GM18502 (cell line): Measurements from ENCODE around the gene ZNF407.
"Not testable (repeated sequence)": the region's sequence is repeated elsewhere in the genome, so short reads cannot be mapped to it uniquely, and the experiment has no call there.

Experiments used
- ATAC-seq: cut with Tn5 transposase; IDR thresholded peaks from one replicate; pipeline ENCODE4 v1.9.1; 2021; ENCODE audit warnings: mild to moderate bottlenecking; ENCODE audit not compliant: unreplicated experiment, poor library complexity

Gene ZNF407

GRCh38 chr18:74947875-74948274 lies 350.2 kb downstream of the ZNF407 start:
- no peak for ATAC-seq

GRCh38 chr18:74949611-74950010 lies 351.9 kb downstream of the ZNF407 start:
- ATAC-seq = no peak

- no peak for ATAC-seq
Measured at GRCh38 chr18:74950479-74950878, 352.8 kb downstream of the ZNF407 start.

DNA sequence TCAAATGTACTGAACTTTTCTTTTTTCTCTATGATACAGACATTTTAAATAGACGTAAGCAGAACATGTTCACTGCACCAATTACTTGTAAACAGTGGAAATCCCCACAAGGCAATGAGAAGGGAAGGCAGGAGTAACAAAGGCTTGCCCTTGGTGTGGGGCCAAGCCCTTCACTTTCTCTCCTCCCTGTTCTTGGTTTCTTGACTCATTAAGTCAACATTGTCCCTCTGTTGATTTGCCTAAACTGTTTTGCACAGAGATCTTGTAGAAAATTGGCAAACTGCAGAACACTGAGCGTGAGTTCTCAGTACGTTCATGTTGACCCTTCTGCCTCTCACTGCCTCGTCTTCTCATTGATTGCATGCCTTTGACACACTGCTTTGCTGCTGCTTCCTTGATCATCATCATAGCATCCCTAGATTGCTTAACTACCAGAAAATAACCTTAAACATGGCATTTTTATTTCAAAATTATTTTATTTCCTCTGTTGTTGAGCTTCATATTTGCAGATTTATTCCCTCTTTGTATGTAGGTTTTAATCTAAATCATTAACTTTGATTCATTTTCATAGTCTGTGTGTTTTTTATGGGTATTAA lies 353.6 kb downstream of the ZNF407 start:
- peak; percentile 81 for ATAC-seq

DNA sequence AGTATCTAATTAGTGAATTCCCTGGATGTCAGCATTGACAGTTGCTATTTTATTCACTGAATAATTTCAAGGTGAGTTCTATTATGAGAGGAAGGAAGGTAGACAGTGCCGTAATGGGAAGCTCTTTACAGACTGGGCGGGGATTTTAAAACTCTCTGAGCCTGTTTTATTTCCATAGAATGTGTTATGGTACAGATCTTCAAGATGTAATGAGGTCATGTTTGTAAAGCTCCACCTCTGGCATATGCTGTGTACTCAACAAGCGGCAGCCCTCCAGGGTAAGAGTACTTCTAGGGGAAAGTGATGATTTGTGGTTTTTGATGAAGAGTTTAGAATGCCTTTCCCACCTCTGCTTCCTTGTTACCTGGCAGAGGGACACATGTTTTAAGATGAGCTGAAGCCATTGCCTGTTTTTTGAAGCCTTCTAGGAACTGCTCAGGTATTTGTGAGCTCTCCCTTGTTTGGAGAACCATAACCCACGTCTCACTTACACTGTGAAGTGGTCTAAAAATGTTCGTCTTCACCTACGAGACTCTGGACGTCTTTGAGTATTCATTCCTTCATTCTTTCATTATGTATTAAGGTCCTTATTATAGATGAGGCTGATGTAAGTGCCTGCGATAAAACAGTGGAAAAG lies 360.0 kb downstream of the ZNF407 start:
- ATAC-seq = no peak

DNA sequence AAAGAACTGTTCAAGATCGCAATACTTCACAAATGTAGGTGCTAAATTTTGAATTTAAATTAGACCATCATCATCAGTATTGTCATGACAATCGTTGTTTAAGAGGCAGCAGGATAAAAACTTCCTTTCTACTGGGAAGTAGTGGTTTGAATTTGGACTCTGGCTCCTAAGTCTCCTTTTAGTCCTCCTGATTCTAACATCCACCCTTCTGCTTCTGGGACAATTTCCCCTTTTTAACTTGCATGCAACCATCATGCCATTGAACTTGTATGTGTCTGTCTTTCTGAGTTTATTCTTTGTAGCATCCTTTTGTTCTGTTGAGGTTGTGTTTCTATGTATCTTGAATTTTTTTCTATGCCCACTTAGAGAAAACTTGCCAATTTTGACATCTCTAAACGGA lies 361.5 kb downstream of the ZNF407 start:
- no peak for ATAC-seq

- no peak for ATAC-seq
Measured at GRCh38 chr18:74961596-74961995, 363.9 kb downstream of the ZNF407 start.

- no peak for ATAC-seq
Measured at GRCh38 chr18:74963820-74964446, 366.3 kb downstream of the ZNF407 start.

GRCh38 chr18:74965682-74966081 lies 368.0 kb downstream of the ZNF407 start:
- ATAC-seq = no peak

- ATAC-seq = no peak
Measured at GRCh38 chr18:74967438-74967837, 369.8 kb downstream of the ZNF407 start.

- no peak for ATAC-seq
Measured at GRCh38 chr18:74967979-74968378, 370.3 kb downstream of the ZNF407 start.

- ATAC-seq = not testable (repeated sequence)
Measured at GRCh38 chr18:74971358-74971757, 373.7 kb downstream of the ZNF407 start.

GRCh38 chr18:74971776-74972175 lies 374.1 kb downstream of the ZNF407 start:
- not testable (repeated sequence) for ATAC-seq

DNA sequence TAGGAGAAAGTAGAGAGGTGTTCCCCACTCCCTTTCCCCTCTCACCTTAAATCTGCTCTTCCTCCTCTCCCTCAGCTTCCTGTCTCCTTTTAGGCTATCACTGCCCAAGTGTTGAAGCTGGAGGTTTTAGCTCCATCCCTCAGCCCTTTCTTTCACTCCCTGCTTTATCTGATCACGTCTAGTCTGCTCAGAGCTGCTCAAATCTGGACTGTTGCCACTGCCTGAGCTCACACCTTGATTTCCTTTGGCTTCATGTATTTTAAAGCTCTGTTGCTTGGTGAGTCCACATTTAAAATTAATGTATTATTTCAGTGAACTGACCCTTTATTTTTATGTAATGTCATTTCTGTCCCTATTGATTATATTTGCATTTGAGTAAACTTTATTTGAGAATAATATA lies 374.7 kb downstream of the ZNF407 start:
- no peak for ATAC-seq

GRCh38 chr18:74975001-74975400 lies 377.3 kb downstream of the ZNF407 start:
- no peak for ATAC-seq

GRCh38 chr18:74976331-74976909 lies 378.8 kb downstream of the ZNF407 start:
- ATAC-seq = no peak

GRCh38 chr18:74977041-74977440 lies 379.4 kb downstream of the ZNF407 start:
- ATAC-seq = no peak

GRCh38 chr18:74980669-74981068 lies 383.0 kb downstream of the ZNF407 start:
- no peak for ATAC-seq

GRCh38 chr18:74981476-74981875 lies 383.8 kb downstream of the ZNF407 start:
- no peak for ATAC-seq

DNA sequence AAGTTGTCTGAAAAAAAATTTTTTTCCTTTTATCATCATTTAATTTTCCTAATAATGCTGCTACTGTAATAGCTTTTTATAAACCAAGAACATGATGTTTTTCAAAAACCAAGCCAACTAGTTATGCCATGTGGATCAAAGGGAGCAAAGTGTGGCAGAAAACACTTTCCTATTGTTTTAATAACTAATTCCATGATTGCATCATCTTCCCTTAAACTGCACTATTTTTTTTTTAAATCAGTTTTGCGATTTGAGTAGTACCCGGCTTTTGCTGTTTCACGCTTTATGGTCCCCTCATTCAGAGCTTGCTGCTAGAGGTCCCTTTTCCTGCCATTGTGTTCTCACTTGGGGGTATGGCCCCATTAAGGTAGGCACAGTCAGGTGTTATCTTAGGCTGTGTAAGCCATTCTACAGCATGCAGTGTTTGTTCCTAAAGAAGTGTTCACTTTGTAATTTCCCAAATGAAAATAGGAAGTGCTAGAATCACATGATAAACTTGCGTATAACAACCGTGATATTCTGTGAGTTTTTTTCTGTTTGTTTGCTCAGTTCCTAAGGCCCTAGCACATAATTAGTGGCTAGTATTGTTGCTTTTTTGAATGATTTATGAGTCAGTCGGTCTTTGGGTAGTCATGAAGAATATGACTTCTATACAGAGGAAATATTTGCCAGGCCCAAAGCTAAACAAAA lies 385.4 kb downstream of the ZNF407 start:
- no peak for ATAC-seq

DNA sequence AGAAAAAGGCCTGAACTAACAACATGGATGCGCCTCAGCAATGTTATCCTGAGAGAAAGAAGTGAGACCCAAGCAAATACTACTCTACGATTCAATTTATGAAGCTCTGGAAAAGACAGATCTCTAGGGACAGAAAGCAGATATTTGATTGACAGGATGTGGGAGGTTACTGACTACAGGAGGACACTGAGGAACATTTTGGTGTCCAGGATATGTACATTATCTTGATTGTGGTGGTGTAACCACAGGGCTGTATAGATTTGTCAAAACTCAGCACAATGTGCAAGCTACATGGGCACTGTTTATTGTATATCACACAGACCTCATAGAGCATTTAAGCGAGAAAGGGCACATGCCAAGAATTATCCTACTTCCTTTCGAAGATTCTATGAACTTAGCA lies 391.5 kb downstream of the ZNF407 start:
- ATAC-seq = no peak
